B cell (primary cell): ENCODE results near the gene PPP1R18. TPM values are rescaled to one million over a fixed set of nuclear protein-coding genes. Genes with fewer than 3 reads are reported as not detected.

Experiments used
- ATAC-seq: fragments of 200-7000 bp; cut with Tn5 transposase; one replicate; pipeline ENCODE4 v1.10.0; 2021; ENCODE audit warnings: low read depth, mild to moderate bottlenecking, moderate number of reproducible peaks, moderate library complexity
- CTCF ChIA-PET: fragments of 350-600 bp; sonication (Branson Sonifier 250); formaldehyde crosslinking; loops from one replicate; lab custom pipeline; 2021; ENCODE audit warnings: antibody characterized with exemption, inconsistent platforms; lab: Charles Lee
- POLR2A ChIA-PET: fragments of 350-600 bp; sonication (Branson Sonifier 250); formaldehyde crosslinking; loops from one replicate; lab custom pipeline; 2021; ENCODE audit warnings: antibody characterized with exemption; lab: Charles Lee
- DNase-seq: peaks from one replicate; pipeline ENCODE4 v3.0.0; 2013
- H2AFZ ChIP-seq: 2 replicates; pipeline ENCODE4 v1.6.1; 2012; ENCODE audit warnings: mild to moderate bottlenecking, low read depth, low read length; ENCODE audit not compliant: insufficient read depth, poor library complexity, severe bottlenecking
- H3K27ac ChIP-seq, 2 donors: 1 replicate in 1 of 2; 2 replicates in 1 of 2; pipeline ENCODE4 v1.5.1; 2012 to 2013; ENCODE audit warnings: low read length in 2 of 2, mild to moderate bottlenecking in 2 of 2, moderate library complexity in 1 of 2
- H3K27me3 ChIP-seq, 4 experiments: fragments of 200-600 bp in 1 of 4; sonication (generic) in 1 of 4; replicated peaks in 1 of 4; 1 replicate in 2 of 4; 2 replicates in 2 of 4; pipeline versions ENCODE4 v1.6.1 to v1.7.0; 2013 to 2016; ENCODE audit warnings: low read length in 3 of 4, mild to moderate bottlenecking in 2 of 4, mixed read lengths in 1 of 4, moderate library complexity in 1 of 4; ENCODE audit not compliant: insufficient read depth in 4 of 4, control insufficient read depth in 3 of 4; ENCODE audit errors: control extremely low read depth in 1 of 4
- H3K36me3 ChIP-seq, 2 experiments: replicated peaks in 1 of 2; 1 replicate in 1 of 2; 2 replicates in 1 of 2; pipeline versions ENCODE4 v1.6.1 to v1.7.1; 2013; ENCODE audit warnings: low read length in 1 of 2; ENCODE audit not compliant: insufficient read depth in 2 of 2, control insufficient read depth in 1 of 2; ENCODE audit errors: control extremely low read depth in 1 of 2, extremely low read depth in 1 of 2
- H3K4me1 ChIP-seq, 2 donors: fragments of 200-600 bp in 1 of 2; sonication (generic) in 1 of 2; 1 replicate in 1 of 2; 2 replicates in 1 of 2; pipeline versions ENCODE4 v1.5.1 to v1.6.1; 2013 to 2017; ENCODE audit warnings: low read length in 2 of 2; ENCODE audit not compliant: control insufficient read depth in 2 of 2, insufficient read depth in 2 of 2
- H3K4me2 ChIP-seq: replicated peaks from 2 replicates; pipeline ENCODE3; 2012; ENCODE audit warnings: mild to moderate bottlenecking, low read depth, low read length; ENCODE audit not compliant: poor library complexity, severe bottlenecking
- H3K4me3 ChIP-seq, 5 experiments: fragments of 200-600 bp in 1 of 5; sonication (generic) in 1 of 5; 1 replicate in 3 of 5; 2 replicates in 2 of 5; pipeline versions ENCODE4 v1.5.1 to v1.7.0; 2011 to 2016; ENCODE audit warnings: low read length in 4 of 5, mild to moderate bottlenecking in 4 of 5, low read depth in 2 of 5, control low read depth in 1 of 5, moderate library complexity in 1 of 5; ENCODE audit not compliant: insufficient read depth in 1 of 5; ENCODE audit errors: control extremely low read depth in 1 of 5, extremely low read depth in 1 of 5
- H3K79me2 ChIP-seq: fragments of 200-600 bp; sonication (generic); one replicate; pipeline ENCODE4 v1.6.0; 2016; ENCODE audit warnings: low read length; ENCODE audit not compliant: control insufficient read depth, insufficient read depth
- H3K9ac ChIP-seq: fragments of 200-600 bp; sonication (generic); 2 replicates; pipeline ENCODE4 v1.6.1; 2017; ENCODE audit warnings: mild to moderate bottlenecking, low read length, moderate library complexity
- H3K9me3 ChIP-seq, 3 donors: one replicate each; pipeline versions ENCODE4 v1.6.1 to v1.7.1; 2013; ENCODE audit warnings: low read length in 2 of 3; ENCODE audit not compliant: control insufficient read depth in 2 of 3, insufficient read depth in 1 of 3; ENCODE audit errors: control extremely low read depth in 1 of 3
- H4K20me1 ChIP-seq: 2 replicates; pipeline ENCODE4 v1.6.0; 2012; ENCODE audit warnings: mild to moderate bottlenecking, low read length; ENCODE audit not compliant: insufficient read depth, control insufficient read depth, poor library complexity, severe bottlenecking
- H3K27ac Mint-ChIP-seq: one replicate; pipeline ENCODE4 v1.8.0; 2021; ENCODE audit warnings: mixed read lengths
- H3K27me3 Mint-ChIP-seq: one replicate; pipeline ENCODE4 v1.8.0; 2021; ENCODE audit warnings: mixed read lengths
- H3K4me1 Mint-ChIP-seq: one replicate; pipeline ENCODE4 v1.8.0; 2021; ENCODE audit warnings: mixed read lengths
- H3K4me3 Mint-ChIP-seq: one replicate; pipeline ENCODE4 v1.8.0; 2021; ENCODE audit warnings: mixed read lengths
- H3K9me3 Mint-ChIP-seq: one replicate; pipeline ENCODE4 v1.8.0; 2022; ENCODE audit warnings: mixed read lengths; ENCODE audit not compliant: insufficient read depth
- CTCF ChIP-seq: fragments of 200-600 bp; IDR thresholded peaks from one replicate; pipeline ENCODE4 v1.8.0; 2022; ENCODE audit warnings: antibody characterized with exemption, mild to moderate bottlenecking
- EZH2 ChIP-seq: IDR thresholded peaks from 2 replicates; pipeline ENCODE4 v1.6.1; 2012; ENCODE audit warnings: borderline replicate concordance, low read depth, mild to moderate bottlenecking, moderate library complexity, low read length; ENCODE audit not compliant: insufficient read depth, poor library complexity, severe bottlenecking
- WGBS: methylation state at CpG from one replicate; pipeline ENCODE4 v1.1.5; 2013; ENCODE audit warnings: missing lambda C conversion rate; ENCODE audit not compliant: insufficient coverage; 5-methylcytosine and 5-hydroxymethylcytosine counted together
- intact Hi-C: fragments of 100-400 bp; cut with micrococcal nuclease; formaldehyde crosslinking; loops from one replicate; pipeline ENCODE4 v1.10.0; 2022
- polyA plus RNA-seq: library from polyadenylated mRNA; depleted of rRNA; stranded (reverse); fragments of >200 nt; gene quantifications from 2 replicates; pipeline ENCODE4 v1.2.3, GENCODE V29; 2012
- total RNA-seq, 2 donors: library from RNA; stranded (reverse); fragments of 120-200 nt in 1 of 2; gene quantifications; 1 replicate in 1 of 2; 2 replicates in 1 of 2; pipeline versions ENCODE4 v1.2.3 to v1.2.4, GENCODE V29; 2013 to 2022

PPP1R18 gene
- total and polyA plus RNA-seq, 2 donors (not counting 1 experiment from before 2014, with no cell fraction given): 113 to 125 TPM

GRCh38 chr6:30727920-30728553 is 41.6 kb upstream of the PPP1R18 start:
- peaks cover 35% of the 10 kb centered on the region for H4K20me1 ChIP-seq
- H3K4me2 ChIP-seq: no peak overlapping the region
- peaks cover 3 to 55% of the 10 kb centered on the region in 2 experiments for H3K36me3 ChIP-seq
- no peak overlapping the region for H3K9ac ChIP-seq
- H3K4me1 Mint-ChIP-seq: peaks cover 36% of the 10 kb centered on the region
- no peaks in the 10 kb centered on the region for H3K9me3 ChIP-seq
- H3K9me3 Mint-ChIP-seq: no peaks in the 10 kb centered on the region
- H3K27ac Mint-ChIP-seq: peak overlapping the region; percentile 50
- no peak overlapping the region for H3K4me3 ChIP-seq
- H3K27me3 ChIP-seq: no peaks in the 10 kb centered on the region
- no peaks in the 10 kb centered on the region for H3K27me3 Mint-ChIP-seq
- no peak overlapping the region for H3K4me3 Mint-ChIP-seq
- H3K79me2 ChIP-seq: peaks cover 89% of the 10 kb centered on the region
- TF ChIP-seq EZH2 (no peak), CTCF (no peak)
- intact Hi-C loops: no loop called here
- DNase-seq (no peak), ATAC-seq (no peak)
- ChIA-PET POLR2A (interaction anchor here (0.6 to 1.2 kb wide), 3 partner anchors 47 to 193 kb away, joined by 3 to 10 read pairs (median 5); no protein-coding TSS in a partner anchor), CTCF (interaction anchor here (0.6 to 22.5 kb wide), 9 partner anchors 14 to 1020 kb away, joined by 3 to 963 read pairs (median 6); partner anchors contain the start of genes DHX16 and FLOT1)
- H2AFZ ChIP-seq: no peak overlapping the region
- peak overlapping the region in 1 of 2 donors; percentile 37 for H3K27ac ChIP-seq
- peaks cover 15 to 18% of the 10 kb centered on the region in 2 donors for H3K4me1 ChIP-seq
- WGBS: 51% methylated on average over 4 of the region's 7 CpGs
